Endothelial cell (in vitro differentiated cells): Measurements from ENCODE around the gene STRN4. TPM values are rescaled to one million over a fixed set of nuclear protein-coding genes. Genes with fewer than 3 reads are reported as not detected.

Experiments
- DNase-seq: peaks from one replicate; pipeline ENCODE4 v3.0.0; 2021; ENCODE audit warnings: low spot score
- H3K27ac Mint-ChIP-seq: one replicate; pipeline ENCODE4 v1.8.0; 2021; ENCODE audit warnings: mixed read lengths, inconsistent platforms; ENCODE audit not compliant: unreplicated experiment
- H3K27me3 Mint-ChIP-seq: one replicate; pipeline ENCODE4 v1.8.0; 2021; ENCODE audit warnings: mild to moderate bottlenecking, moderate library complexity, mixed read lengths, inconsistent platforms; ENCODE audit not compliant: unreplicated experiment
- H3K36me3 Mint-ChIP-seq: one replicate; pipeline ENCODE4 v1.8.0; 2021; ENCODE audit warnings: mild to moderate bottlenecking, low read depth, mixed read lengths, inconsistent platforms; ENCODE audit not compliant: unreplicated experiment
- H3K4me1 Mint-ChIP-seq: one replicate; pipeline ENCODE4 v1.8.0; 2021; ENCODE audit warnings: mild to moderate bottlenecking, mixed read lengths, inconsistent platforms; ENCODE audit not compliant: unreplicated experiment
- H3K4me3 Mint-ChIP-seq: one replicate; pipeline ENCODE4 v1.8.0; 2021; ENCODE audit warnings: mild to moderate bottlenecking, mixed read lengths, inconsistent platforms; ENCODE audit not compliant: unreplicated experiment
- H3K9me3 Mint-ChIP-seq: one replicate; pipeline ENCODE4 v1.8.0; 2021; ENCODE audit warnings: mixed read lengths, inconsistent platforms; ENCODE audit not compliant: unreplicated experiment
- total RNA-seq: library from RNA; stranded (reverse); fragmentation: NEBNext Ultra II Directional; extraction: Animal tissue kit (Norgen Biotek cat#: 25700); gene quantifications from one replicate; pipeline ENCODE4 v1.2.1, GENCODE V29; 2021; ENCODE audit not compliant: unreplicated experiment
- TF ChIP-seq, protein P1 (sequence below): fragments of 200-600 bp; sonication (generic); IDR thresholded peaks from one replicate; pipeline ENCODE4 v1.5.0; 2021; ENCODE audit warnings: antibody characterized with exemption; ENCODE audit not compliant: unreplicated experiment

Gene STRN4
- total RNA-seq, 1 donor from 2014 or later = 111 TPM

DNA sequence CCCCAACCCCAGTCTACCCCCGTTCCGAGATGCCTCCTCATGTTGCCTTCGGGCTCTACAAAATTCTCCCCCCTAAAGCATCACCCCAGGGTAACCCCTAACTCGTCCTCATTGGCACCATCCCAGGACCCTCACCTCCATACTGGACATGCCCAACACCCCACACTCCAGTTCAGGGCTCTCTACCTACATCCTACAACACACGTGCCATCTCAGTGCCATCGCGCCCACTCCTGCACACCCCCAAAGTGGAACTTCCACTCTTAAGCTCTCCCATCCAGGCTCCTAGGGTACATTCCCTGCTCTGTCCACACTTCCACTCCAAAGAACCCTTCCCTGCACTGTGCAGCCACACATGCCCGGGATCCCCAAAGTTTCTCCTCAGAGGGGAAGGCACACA is 1.2 kb downstream of the STRN4 start:
- Mint-ChIP-seq H3K27ac (peak overlapping the region; percentile 83), H3K27me3 (peaks cover 15% of the 10 kb centered on the region), H3K36me3 (peaks cover 4% of the 10 kb centered on the region), H3K4me1 (peaks cover 29% of the 10 kb centered on the region), H3K4me3 (peak overlapping the region; percentile 99), H3K9me3 (no peaks in the 10 kb centered on the region)
- DNase-seq = no peak
- TF ChIP-seq, protein P1, sequence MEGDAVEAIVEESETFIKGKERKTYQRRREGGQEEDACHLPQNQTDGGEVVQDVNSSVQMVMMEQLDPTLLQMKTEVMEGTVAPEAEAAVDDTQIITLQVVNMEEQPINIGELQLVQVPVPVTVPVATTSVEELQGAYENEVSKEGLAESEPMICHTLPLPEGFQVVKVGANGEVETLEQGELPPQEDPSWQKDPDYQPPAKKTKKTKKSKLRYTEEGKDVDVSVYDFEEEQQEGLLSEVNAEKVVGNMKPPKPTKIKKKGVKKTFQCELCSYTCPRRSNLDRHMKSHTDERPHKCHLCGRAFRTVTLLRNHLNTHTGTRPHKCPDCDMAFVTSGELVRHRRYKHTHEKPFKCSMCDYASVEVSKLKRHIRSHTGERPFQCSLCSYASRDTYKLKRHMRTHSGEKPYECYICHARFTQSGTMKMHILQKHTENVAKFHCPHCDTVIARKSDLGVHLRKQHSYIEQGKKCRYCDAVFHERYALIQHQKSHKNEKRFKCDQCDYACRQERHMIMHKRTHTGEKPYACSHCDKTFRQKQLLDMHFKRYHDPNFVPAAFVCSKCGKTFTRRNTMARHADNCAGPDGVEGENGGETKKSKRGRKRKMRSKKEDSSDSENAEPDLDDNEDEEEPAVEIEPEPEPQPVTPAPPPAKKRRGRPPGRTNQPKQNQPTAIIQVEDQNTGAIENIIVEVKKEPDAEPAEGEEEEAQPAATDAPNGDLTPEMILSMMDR = no peak

DNA sequence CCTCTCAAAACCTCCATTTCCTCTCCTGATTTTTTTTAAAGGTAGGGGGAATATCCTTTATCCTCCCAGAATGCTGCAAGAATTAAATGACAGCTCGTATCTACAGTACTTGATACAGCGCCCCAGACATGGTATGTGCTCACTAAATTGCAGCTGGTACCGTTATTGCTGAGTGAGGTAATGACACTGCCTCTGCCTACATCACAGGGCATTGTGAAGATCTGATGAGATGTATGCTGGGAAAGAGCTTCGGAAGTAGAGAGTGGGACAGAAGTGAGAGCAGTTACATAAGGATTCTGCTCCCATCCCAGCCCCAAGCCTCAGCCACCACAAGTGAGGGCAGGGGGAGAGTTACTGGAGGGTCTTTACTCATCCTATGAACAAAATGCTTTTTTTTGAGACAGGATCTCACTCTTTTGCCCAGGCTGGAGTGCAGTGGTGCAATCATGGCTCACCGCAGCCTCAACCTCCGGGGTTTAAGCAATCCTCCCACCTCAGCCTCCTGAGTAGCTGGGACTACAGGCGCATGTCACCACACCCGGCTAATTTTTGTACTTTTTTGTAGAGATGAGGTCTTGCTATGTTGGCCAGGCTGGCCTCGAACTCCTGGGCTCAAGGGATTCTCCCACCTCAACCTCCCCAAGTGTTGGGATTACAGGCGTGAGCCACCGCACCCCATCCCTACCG is 2.1 kb downstream of the STRN4 start:
- peak overlapping the region; percentile 99 for H3K4me3 Mint-ChIP-seq
- TF ChIP-seq, protein P1 = no peak
- peaks cover 17% of the 10 kb centered on the region for H3K27me3 Mint-ChIP-seq
- H3K27ac Mint-ChIP-seq = no peak overlapping the region
- peaks cover 10% of the 10 kb centered on the region for H3K36me3 Mint-ChIP-seq
- no peak for DNase-seq
- H3K9me3 Mint-ChIP-seq = no peaks in the 10 kb centered on the region
- peaks cover 29% of the 10 kb centered on the region for H3K4me1 Mint-ChIP-seq

DNA sequence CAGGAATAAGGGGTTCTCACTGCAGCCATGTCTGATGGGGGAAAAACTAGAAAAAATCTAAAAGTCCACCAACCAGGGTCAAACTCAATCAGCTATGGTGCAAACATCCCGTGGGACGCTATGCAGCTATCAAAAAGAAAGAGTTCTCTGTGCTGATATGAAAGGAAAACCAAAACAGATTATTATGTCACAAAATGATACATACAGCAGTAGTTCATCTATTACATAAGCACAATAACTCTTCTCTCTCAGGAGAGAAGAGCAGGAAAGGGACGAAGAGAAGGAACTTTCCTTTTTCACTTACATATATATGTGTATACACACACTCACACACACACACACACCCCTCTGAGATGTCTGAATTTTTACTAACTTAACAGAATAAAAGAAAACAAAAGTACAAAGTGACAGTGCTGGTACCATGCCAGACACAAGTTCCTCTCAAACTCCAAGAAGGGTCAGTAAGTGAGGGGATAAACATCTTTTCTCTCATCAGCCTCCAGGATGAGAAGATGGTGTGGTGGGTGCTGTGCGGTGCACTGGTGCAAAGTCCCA is 3.2 kb downstream of the STRN4 start:
- peak overlapping the region; percentile 8 for H3K27ac Mint-ChIP-seq
- peaks cover 15% of the 10 kb centered on the region for H3K27me3 Mint-ChIP-seq
- H3K36me3 Mint-ChIP-seq = peaks cover 12% of the 10 kb centered on the region
- H3K9me3 Mint-ChIP-seq = no peaks in the 10 kb centered on the region
- no peak for DNase-seq
- TF ChIP-seq, protein P1 = no peak
- H3K4me3 Mint-ChIP-seq = peak overlapping the region; percentile 19
- H3K4me1 Mint-ChIP-seq = peaks cover 29% of the 10 kb centered on the region

- peaks cover 12% of the 10 kb centered on the region for H3K27me3 Mint-ChIP-seq
- H3K9me3 Mint-ChIP-seq = no peaks in the 10 kb centered on the region
- DNase-seq = no peak
- peaks cover 29% of the 10 kb centered on the region for H3K4me1 Mint-ChIP-seq
- H3K4me3 Mint-ChIP-seq = peak overlapping the region; percentile 33
- peak overlapping the region; percentile 30 for H3K27ac Mint-ChIP-seq
- TF ChIP-seq, protein P1 = no peak
- peaks cover 14% of the 10 kb centered on the region for H3K36me3 Mint-ChIP-seq
Measured at GRCh38 chr19:46741447-46741846, 4.8 kb downstream of the STRN4 start.

- DNase-seq = no peak
- Mint-ChIP-seq H3K36me3 (peaks cover 15% of the 10 kb centered on the region), H3K4me3 (peak overlapping the region; percentile 6), H3K9me3 (no peaks in the 10 kb centered on the region), H3K27ac (no peak overlapping the region), H3K4me1 (peaks cover 18% of the 10 kb centered on the region), H3K27me3 (peaks cover 8% of the 10 kb centered on the region)
- TF ChIP-seq, protein P1 = no peak
Measured at GRCh38 chr19:46739290-46739771, 6.9 kb downstream of the STRN4 start.
